ENCODE results near the gene USP36. TPM values are rescaled to one million over a fixed set of nuclear protein-coding genes. Genes with fewer than 3 reads are reported as not detected.

USP36 gene
- total and polyA plus RNA-seq, 9 of the 15 experiments (the other 6 are each of a cell fraction or from before 2014, with no cell fraction given) = 6.4 to 72.8 (median 22.5) TPM

GRCh38 chr17:78862073-78863023 lies 21.7 kb upstream of the USP36 start (continued):
- TF ChIP-seq ZBTB9 (CRISPR knock-in tag; IDR thresholded peaks at IDR 0.05) (peak; percentile 82), NKRF (IDR thresholded peaks at IDR 0.05; ENCODE audit: borderline replicate concordance) (peak; percentile 61; the same call in 1 of the 2 replicates), ZNF197 (CRISPR knock-in tag; IDR thresholded peaks at IDR 0.05; ENCODE audit: low read depth) (peak; percentile 59), JUN (IDR thresholded peaks at IDR 0.05; ENCODE audit: borderline replicate concordance, low read depth, low read length) (peak; percentile 85), JUN (CRISPR knock-in tag; IDR thresholded peaks at IDR 0.05; ENCODE audit: borderline replicate concordance) (peak; percentile 7; the same call in 1 of the 2 replicates), TEAD1 (CRISPR knock-in tag; IDR thresholded peaks at IDR 0.05) (peak in 1 of 2 experiments; percentile 45; a peak in 1 of 4 replicates), ARID2 (IDR thresholded peaks at IDR 0.05) (no peak), PTTG1 (tag; IDR thresholded peaks at IDR 0.05; ENCODE audit: low read depth) (0 out of 2 replicates have a peak, but pooled peaks have one; percentile 3), U2AF1 (optimal IDR thresholded peaks at IDR 0.05; ENCODE audit: low read depth, low read length) (no peak), BHLHE40 (IDR thresholded peaks at IDR 0.05; ENCODE audit: low read length) (peak; percentile 97), FOXM1 (IDR thresholded peaks at IDR 0.05; ENCODE audit: low read depth) (peak; percentile 76), FOXM1 (CRISPR knock-in tag; IDR thresholded peaks at IDR 0.05; ENCODE audit: low read depth) (no peak; the same call in 1 of the 2 replicates), EP300 (IDR thresholded peaks at IDR 0.05; ENCODE audit: low read length) (peak; percentile 20; the same call in 1 of the 2 replicates), ZFX (CRISPR knock-in tag; IDR thresholded peaks at IDR 0.05) (peak; percentile 78), KDM1A (IDR thresholded peaks at IDR 0.05) (peak; percentile 73 to 89), ILF3 (IDR thresholded peaks at IDR 0.05; ENCODE audit: borderline replicate concordance) (no peak), ZKSCAN8 (CRISPR knock-in tag; IDR thresholded peaks at IDR 0.05) (peak; percentile 43; the same call in 1 of the 2 replicates), ZNF263 (CRISPR knock-in tag; IDR thresholded peaks at IDR 0.05; ENCODE audit: borderline replicate concordance) (peak; percentile 28; the same call in 1 of the 2 replicates), SMARCA5 (IDR thresholded peaks at IDR 0.05) (peak; percentile 85), XRCC5 (IDR thresholded peaks at IDR 0.05; ENCODE audit: low read depth, low read length) (no peak)
- TF ChIP-seq, protein P1, sequence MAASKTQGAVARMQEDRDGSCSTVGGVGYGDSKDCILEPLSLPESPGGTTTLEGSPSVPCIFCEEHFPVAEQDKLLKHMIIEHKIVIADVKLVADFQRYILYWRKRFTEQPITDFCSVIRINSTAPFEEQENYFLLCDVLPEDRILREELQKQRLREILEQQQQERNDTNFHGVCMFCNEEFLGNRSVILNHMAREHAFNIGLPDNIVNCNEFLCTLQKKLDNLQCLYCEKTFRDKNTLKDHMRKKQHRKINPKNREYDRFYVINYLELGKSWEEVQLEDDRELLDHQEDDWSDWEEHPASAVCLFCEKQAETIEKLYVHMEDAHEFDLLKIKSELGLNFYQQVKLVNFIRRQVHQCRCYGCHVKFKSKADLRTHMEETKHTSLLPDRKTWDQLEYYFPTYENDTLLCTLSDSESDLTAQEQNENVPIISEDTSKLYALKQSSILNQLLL (CRISPR knock-in tag; IDR thresholded peaks at IDR 0.05; ENCODE audit: borderline replicate concordance) = no peak

Data from K562 (cell line).